Measurements from ENCODE around the gene ERCC8. TPM values are rescaled to one million over a fixed set of nuclear protein-coding genes. Genes with fewer than 3 reads are reported as not detected.
"Not testable (repeated sequence)": the region's sequence is repeated elsewhere in the genome, so short reads cannot be mapped to it uniquely, and the experiment has no call there.

ERCC8 gene
- total and polyA plus RNA-seq, 2 of the 13 experiments (the other 11 are each of a cell fraction or from before 2014, with no cell fraction given): 24.4 to 35.2 TPM

GRCh38 chr5:60860572-60860971, 84.3 kb downstream of the ERCC8 start:
- FAIRE-seq; CTCF ChIA-PET (ENCODE audit: low intra/inter-chr PET ratio, low total read pairs); H3K4me1 ChIP-seq (ENCODE audit: insufficient read depth, low read length); intact Hi-C loops (cut with micrococcal nuclease; ENCODE audit: unreplicated experiment); H2AFZ ChIP-seq (ENCODE audit: low read length); H3K4me3 ChIP-seq (replicated peaks in 1 of 3; ENCODE audit: insufficient read depth in 1 of 3, low read depth in 2 of 3, low read length in 3 of 3); in situ Hi-C loops (cut with HindIII; ENCODE audit: extremely low pct_ligation_motif_present, low pct_unique_long_range_greater_than_20kb); H4K20me1 ChIP-seq (ENCODE audit: insufficient read depth, low read length); H3K36me3 ChIP-seq (replicated peaks in 1 of 2; ENCODE audit: control insufficient read depth in 1 of 2, insufficient read depth in 2 of 2, low read length in 2 of 2); H3K4me2 ChIP-seq (ENCODE audit: low read depth, low read length); H3K9ac ChIP-seq (ENCODE audit: insufficient read depth, low read depth, low read length); H3K79me2 ChIP-seq (ENCODE audit: insufficient read depth, low read length); POLR2A ChIA-PET; BruUV-seq (replicated peaks); H3K9me3 ChIP-seq (ENCODE audit: low read length); H3K27me3 ChIP-seq (ENCODE audit: control insufficient read depth in 1 of 2, insufficient read depth in 2 of 2, low read length in 2 of 2); H3K27ac ChIP-seq (ENCODE audit: extremely low read length, insufficient read depth, low read length); ATAC-seq; DNase-seq (ENCODE audit: low spot score): not testable (repeated sequence)
- WGBS (ENCODE audit: low lambda C conversion rate): 72% methylated on average over 13 of the region's 16 CpGs
- TF ChIP-seq ZBTB33 (CRISPR knock-in tag; IDR thresholded peaks at IDR 0.05) (0 out of 2 replicates have a peak, but pooled peaks have one; percentile 41), ZNF281 (CRISPR knock-in tag; IDR thresholded peaks at IDR 0.05; ENCODE audit: borderline replicate concordance) (peak; percentile 57; the same call in 1 of the 2 replicates)

- no peak overlapping the region for H3K4me3 ChIP-seq (replicated peaks in 1 of 3; ENCODE audit: insufficient read depth in 1 of 3, low read depth in 2 of 3, low read length in 3 of 3)
- no peaks in the 10 kb centered on the region for H3K9me3 ChIP-seq (ENCODE audit: low read length)
- no peak overlapping the region for H3K9ac ChIP-seq (ENCODE audit: insufficient read depth, low read depth, low read length)
- no peak for FAIRE-seq
- no peak overlapping the region for H3K27ac ChIP-seq (ENCODE audit: extremely low read length, insufficient read depth, low read length)
- ChIA-PET POLR2A (no interaction called here), CTCF (ENCODE audit: low intra/inter-chr PET ratio, low total read pairs) (no interaction called here)
- no peak for ATAC-seq
- H3K36me3 ChIP-seq (replicated peaks in 1 of 2; ENCODE audit: control insufficient read depth in 1 of 2, insufficient read depth in 2 of 2, low read length in 2 of 2): no peaks in the 10 kb centered on the region
- no peaks in the 10 kb centered on the region for H3K79me2 ChIP-seq (ENCODE audit: insufficient read depth, low read length)
- TF ChIP-seq MNT (IDR thresholded peaks at IDR 0.05) (peak; percentile 96), CEBPB (IDR thresholded peaks at IDR 0.05; ENCODE audit: borderline replicate concordance, low read depth, low read length) (peak; percentile 24; the same call in 1 of the 2 replicates), ZNF326 (CRISPR knock-in tag; IDR thresholded peaks at IDR 0.05; ENCODE audit: borderline replicate concordance) (no peak), SIX4 (CRISPR knock-in tag; IDR thresholded peaks at IDR 0.05) (no peak)
- no peak for DNase-seq (ENCODE audit: low spot score)
- 97% methylated on average over 1 of the region's 1 CpG for WGBS (ENCODE audit: low lambda C conversion rate)
- no peaks in the 10 kb centered on the region for H3K4me1 ChIP-seq (ENCODE audit: insufficient read depth, low read length)
- no TSS peak for BruUV-seq (replicated peaks)
- H3K27me3 ChIP-seq (ENCODE audit: control insufficient read depth in 1 of 2, insufficient read depth in 2 of 2, low read length in 2 of 2): no peaks in the 10 kb centered on the region; a peak in 1 of 5 replicates
- H3K4me2 ChIP-seq (ENCODE audit: low read depth, low read length): no peak overlapping the region
- in situ Hi-C loops (cut with HindIII; ENCODE audit: extremely low pct_ligation_motif_present, low pct_unique_long_range_greater_than_20kb): no loop called here
- no peak overlapping the region for H2AFZ ChIP-seq (ENCODE audit: low read length)
- intact Hi-C loops (cut with micrococcal nuclease; ENCODE audit: unreplicated experiment): no loop called here
- no peaks in the 10 kb centered on the region for H4K20me1 ChIP-seq (ENCODE audit: insufficient read depth, low read length)
These were observed 88.8 kb downstream of the ERCC8 start for GRCh38 chr5:60856066-60856465.
